COR-L47 (cell line): Measurements from ENCODE around the gene FBXO48.
"Not testable (repeated sequence)": the region's sequence is repeated elsewhere in the genome, so short reads cannot be mapped to it uniquely, and the experiment has no call there.

Experiments
- DNase-seq: peaks from one replicate; lab custom pipeline; 2025; lab: John Stamatoyannopoulos, UW

Gene FBXO48

GRCh38 chr2:68471385-68471784 is 4.3 kb upstream of the FBXO48 start:
- DNase-seq: no peak

GRCh38 chr2:68469935-68470334 is 2.8 kb upstream of the FBXO48 start:
- no peak for DNase-seq

- DNase-seq: no peak
Measured at GRCh38 chr2:68468801-68469200, 1.7 kb upstream of the FBXO48 start.

GRCh38 chr2:68466778-68467076 is 367 bp downstream of the FBXO48 start:
- DNase-seq: no peak

GRCh38 chr2:68466361-68466777 is 725 bp downstream of the FBXO48 start:
- no peak for DNase-seq

GRCh38 chr2:68465081-68465916 is 1.8 kb downstream of the FBXO48 start:
- DNase-seq: no peak

GRCh38 chr2:68464651-68465050 is 2.4 kb downstream of the FBXO48 start:
- DNase-seq: no peak

GRCh38 chr2:68463287-68463877 is 3.7 kb downstream of the FBXO48 start:
- DNase-seq: no peak

- no peak for DNase-seq
Measured at GRCh38 chr2:68458981-68459380, 8.1 kb downstream of the FBXO48 start.

- DNase-seq: no peak
Measured at GRCh38 chr2:68456198-68456597, 10.9 kb downstream of the FBXO48 start.

- DNase-seq: no peak
Measured at GRCh38 chr2:68454719-68455118, 12.4 kb downstream of the FBXO48 start.

GRCh38 chr2:68453761-68454360 is 13.2 kb downstream of the FBXO48 start:
- DNase-seq: no peak

- no peak for DNase-seq
Measured at GRCh38 chr2:68452158-68452900, 14.8 kb downstream of the FBXO48 start.

- DNase-seq: no peak
Measured at GRCh38 chr2:68448671-68449653, 18.1 kb downstream of the FBXO48 start.

GRCh38 chr2:68447118-68447517 is 20.0 kb downstream of the FBXO48 start:
- no peak for DNase-seq

- not testable (repeated sequence) for DNase-seq
Measured at GRCh38 chr2:68446425-68446824, 20.7 kb downstream of the FBXO48 start.

- no peak for DNase-seq
Measured at GRCh38 chr2:68441994-68442322, 25.1 kb downstream of the FBXO48 start.

- peak; percentile 83 for DNase-seq
Measured at GRCh38 chr2:68441179-68441993, 25.7 kb downstream of the FBXO48 start.

- DNase-seq: no peak
Measured at GRCh38 chr2:68438455-68439303, 28.4 kb downstream of the FBXO48 start.

GRCh38 chr2:68436270-68436669 is 30.8 kb downstream of the FBXO48 start:
- DNase-seq: no peak
